Ovary (tissue), 3 donors: Measurements from ENCODE around the gene CTNNA3.

Experiments used
- EP300 ChIP-seq: sonication (generic); formaldehyde crosslinking; IDR thresholded peaks from one replicate; pipeline ENCODE4 v1.6.1; 2017; ENCODE audit warnings: antibody characterized with exemption
- TF ChIP-seq, protein P1 (sequence below), 3 donors: fragments of 450-650 bp in 2 of 3; fragments of 200-600 bp in 1 of 3; IDR thresholded peaks; one replicate each; pipeline versions ENCODE4 v1.5.1 to v1.8.0; 2016 to 2022; ENCODE audit warnings: antibody characterized with exemption in 3 of 3, mild to moderate bottlenecking in 1 of 3
- donor health status: DM: no; HTN: no; CAD: no.

DNA sequence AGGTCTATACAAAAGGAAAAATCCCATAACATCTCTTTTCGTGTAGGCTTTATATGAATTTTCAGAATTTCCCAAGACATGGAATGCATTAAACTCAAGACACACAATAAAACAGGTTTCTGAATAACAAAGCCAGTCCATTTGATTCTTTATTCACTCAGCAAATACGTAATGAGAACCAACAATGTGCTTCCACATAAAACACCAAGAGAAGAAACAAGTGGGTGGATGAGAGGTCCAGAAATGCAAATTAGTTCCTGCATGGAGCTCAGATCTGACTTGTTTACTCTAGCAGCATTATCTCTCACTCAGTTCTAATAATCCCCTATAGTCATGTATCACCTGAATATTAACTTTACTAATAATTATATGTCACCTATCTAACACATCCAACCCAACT, 520.6 kb downstream of the CTNNA3 start:
- TF ChIP-seq EP300: no peak
- TF ChIP-seq, protein P1, sequence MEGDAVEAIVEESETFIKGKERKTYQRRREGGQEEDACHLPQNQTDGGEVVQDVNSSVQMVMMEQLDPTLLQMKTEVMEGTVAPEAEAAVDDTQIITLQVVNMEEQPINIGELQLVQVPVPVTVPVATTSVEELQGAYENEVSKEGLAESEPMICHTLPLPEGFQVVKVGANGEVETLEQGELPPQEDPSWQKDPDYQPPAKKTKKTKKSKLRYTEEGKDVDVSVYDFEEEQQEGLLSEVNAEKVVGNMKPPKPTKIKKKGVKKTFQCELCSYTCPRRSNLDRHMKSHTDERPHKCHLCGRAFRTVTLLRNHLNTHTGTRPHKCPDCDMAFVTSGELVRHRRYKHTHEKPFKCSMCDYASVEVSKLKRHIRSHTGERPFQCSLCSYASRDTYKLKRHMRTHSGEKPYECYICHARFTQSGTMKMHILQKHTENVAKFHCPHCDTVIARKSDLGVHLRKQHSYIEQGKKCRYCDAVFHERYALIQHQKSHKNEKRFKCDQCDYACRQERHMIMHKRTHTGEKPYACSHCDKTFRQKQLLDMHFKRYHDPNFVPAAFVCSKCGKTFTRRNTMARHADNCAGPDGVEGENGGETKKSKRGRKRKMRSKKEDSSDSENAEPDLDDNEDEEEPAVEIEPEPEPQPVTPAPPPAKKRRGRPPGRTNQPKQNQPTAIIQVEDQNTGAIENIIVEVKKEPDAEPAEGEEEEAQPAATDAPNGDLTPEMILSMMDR (IDR thresholded peaks at IDR 0.05): no peak
